ENCODE results near the gene AP1S1.
"Not testable (repeated sequence)": the region's sequence is repeated elsewhere in the genome, so short reads cannot be mapped to it uniquely, and the experiment has no call there.

The AP1S1 gene

DNA sequence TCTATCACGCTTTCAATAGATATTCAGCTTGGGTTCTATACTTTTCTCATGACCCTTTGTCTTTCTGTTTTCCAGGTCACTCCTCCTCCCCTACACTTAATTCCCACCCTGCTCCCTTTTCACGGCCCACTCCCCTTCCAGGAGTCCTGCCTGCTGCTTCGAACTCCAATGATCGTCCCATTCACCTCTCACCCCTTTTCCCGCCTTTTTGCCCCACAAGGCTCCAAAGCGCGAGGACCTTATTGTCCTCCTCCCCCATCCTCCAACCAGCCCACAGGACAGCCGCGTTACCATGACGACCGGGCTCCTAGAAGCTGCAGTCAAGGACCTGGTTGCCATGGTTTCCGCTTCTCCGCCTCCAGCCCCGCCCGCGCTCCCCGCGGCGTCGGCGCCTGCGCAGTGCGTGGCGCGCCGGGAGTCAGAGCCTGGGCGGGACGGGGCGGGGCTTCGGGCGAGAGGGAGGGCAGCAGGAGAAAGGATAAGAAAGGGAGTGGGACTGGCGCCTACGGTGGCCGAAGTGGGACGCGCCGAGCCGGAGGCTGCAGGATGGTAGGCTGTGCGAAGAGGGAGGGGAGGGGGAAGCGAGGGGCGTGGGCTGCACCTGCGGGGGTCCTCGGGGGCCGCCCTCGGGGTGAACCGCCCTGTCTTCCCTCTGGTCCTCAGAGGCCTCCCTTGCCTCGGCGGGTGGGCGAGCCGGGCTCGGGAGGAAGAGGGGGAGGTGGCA, at the start of gene AP1S1:
AP1S1 (plus strand) TSS at position 508 of the 724 bp plus-strand sequence; CDS start at position 547, 39 bp downstream.
- peak; percentile 72 to 83 for DNase-seq (ENCODE audit: low read depth in 2 of 2)

DNA sequence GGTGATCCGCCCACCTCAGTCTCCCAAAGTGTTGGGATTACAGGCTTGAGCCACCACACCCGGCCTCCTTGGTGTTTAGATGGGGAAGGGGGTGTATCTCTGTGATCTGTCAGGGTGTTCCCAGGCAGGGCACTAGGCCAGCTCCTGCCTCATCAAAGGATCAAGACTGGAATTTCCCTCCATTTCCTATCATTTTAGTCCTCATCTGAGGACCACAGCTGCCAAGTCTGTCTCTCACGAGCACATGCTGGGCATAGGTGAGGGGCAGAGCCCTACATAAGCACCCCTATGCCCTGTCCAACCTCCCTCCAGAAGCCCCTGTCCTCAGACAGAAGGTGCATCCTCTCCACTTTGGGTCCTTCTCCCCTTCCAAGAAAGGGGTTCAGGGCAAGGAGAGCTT, 49.5 kb upstream of the AP1S1 start:
- no peak for DNase-seq (ENCODE audit: low read depth in 2 of 2)

DNA sequence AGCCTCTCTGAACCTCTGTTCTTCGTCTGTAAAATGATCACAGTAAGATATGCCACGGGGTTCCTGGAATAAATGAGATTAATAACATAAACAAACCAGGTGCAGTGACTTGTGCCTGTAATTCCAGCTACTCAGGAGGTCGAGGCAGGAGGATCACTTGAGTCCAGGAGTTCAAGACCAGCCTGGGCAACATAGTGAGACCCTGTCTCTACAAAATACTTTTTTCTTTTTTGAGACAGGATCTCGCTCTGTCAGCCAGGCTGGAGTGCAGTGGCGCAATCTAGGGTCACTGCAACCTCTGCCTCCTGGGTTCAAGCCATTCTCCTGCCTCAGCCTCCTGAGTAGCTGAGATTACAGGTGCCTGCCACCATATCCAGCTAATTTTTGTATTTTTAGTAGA, 49.0 kb upstream of the AP1S1 start:
- not testable (repeated sequence) for DNase-seq (ENCODE audit: low read depth in 2 of 2)

DNA sequence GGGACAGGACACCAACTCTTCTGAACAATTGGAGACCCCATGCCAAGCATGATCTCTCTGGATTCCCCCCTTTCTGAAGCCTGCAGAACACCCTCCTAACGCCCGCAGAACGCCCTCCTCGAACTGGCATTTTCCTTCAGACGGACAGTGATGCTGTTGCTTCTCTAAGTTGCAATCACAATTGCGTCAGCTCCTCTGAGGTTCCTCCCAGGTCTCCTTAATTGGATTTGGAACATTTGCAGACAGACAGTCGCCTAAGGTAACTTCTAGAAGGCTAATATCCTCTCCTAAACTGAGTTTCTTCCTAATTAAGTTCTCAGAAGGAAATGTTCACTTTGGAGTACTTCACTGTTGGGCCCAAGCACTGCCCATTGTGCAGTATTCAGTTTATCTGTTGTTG, 47.9 kb upstream of the AP1S1 start:
- DNase-seq (ENCODE audit: low read depth in 2 of 2): no peak

DNA sequence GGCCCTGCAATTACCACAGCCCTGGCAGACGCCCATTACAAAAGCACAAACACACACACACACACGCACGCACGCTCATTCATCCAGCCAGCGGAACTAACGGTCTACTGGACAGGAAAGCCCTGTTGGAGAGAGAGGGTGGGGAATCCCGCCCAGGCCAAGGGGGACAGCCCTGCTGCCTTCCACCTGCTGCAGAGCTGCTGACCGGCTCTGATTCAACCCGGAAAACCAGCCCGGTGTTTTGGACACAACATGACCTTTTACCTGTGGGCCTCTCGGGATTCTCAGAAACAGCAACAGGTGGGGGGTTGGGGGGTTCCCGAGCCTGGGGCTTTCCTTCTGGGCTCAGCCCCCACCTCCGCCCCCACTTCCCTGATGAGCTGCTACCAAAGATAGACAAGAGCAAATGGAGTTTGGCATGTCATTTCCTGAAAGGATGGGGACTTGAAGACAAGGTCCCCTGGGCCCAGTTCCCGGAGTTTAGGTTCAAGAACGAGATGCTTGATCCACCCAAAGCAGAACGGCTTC, 45.9 kb upstream of the AP1S1 start:
- no peak for DNase-seq (ENCODE audit: low read depth in 2 of 2)

DNA sequence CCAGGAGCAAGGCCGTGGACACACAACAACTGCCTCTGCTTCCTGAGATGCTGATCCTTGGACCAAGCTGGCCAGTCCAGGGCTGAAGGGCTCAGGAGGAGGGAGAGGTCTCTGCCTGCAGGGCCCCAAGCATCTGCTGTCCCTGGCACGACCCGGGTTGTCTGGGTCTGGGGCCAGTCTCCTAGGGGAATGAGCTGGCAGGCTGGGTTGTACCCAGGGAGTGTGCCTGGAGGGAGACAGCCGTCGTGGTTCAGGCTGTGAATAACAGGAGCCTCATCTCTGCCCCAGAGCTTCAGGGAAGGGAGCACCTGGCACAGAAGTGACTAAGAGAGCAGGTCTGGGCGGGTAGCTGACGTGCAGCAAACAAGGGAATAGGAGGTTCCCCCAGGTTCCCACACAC, 45.3 kb upstream of the AP1S1 start:
- DNase-seq (ENCODE audit: low read depth in 2 of 2): no peak

DNA sequence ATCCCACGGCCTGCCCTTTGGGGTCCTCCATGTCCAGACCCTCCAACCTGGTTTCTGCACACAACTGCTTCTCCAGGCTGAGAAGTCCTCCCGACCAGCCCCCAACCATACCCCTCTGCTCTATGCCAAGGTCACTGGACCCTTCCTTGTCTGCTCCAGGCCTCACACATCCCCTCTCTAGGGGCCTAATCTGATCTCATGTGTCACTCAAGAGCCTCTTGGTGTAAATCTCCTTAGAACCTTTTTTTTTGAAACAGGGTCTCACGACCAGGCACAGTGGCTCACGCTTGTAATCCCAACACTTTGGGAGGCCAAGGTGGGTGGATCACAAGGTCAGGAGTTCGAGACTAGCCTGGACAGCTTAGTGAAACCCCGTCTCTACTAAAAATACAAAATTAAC, 44.9 kb upstream of the AP1S1 start:
- no peak for DNase-seq (ENCODE audit: low read depth in 2 of 2)

DNA sequence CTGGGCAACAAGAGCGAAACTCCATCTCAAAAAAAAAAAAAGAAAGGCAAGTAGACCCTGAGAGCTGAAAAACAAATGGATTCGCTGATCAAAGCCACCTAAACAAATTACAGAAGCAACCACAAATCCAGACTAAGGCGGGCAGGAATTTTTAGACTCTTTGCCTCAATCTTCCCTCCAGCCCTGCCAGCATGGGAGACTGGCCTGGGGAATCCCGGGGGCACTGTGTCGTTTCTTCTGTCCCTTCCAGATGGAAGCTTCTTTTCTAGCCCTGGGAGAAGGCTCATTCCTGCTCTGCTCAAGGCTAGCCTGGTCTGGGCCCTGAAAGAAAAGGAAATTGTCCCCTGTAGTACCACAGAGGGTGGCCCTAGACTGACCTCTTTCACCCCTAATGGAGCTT, 43.0 kb upstream of the AP1S1 start:
- DNase-seq (ENCODE audit: low read depth in 2 of 2): no peak

DNA sequence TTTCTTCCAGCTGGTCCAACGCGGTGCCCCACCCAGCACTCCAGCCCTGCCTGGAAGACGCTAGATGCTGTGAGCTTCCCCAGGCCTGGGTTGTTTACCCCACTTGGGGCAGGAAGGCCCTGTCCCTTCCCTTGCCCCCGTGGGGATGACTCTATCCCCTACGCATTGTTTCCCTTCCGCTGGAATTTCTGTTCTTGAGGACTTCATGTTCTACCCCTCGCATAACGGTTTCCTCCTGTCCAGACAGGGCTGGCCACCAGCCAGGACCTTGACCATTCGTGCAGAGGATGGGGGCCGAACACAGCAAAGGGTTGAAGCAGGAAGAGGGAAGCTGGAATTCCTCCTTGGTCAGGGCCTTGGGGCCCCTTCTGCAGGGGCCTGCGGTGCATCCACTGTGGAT, 42.0 kb upstream of the AP1S1 start:
- DNase-seq (ENCODE audit: low read depth in 2 of 2): no peak

DNA sequence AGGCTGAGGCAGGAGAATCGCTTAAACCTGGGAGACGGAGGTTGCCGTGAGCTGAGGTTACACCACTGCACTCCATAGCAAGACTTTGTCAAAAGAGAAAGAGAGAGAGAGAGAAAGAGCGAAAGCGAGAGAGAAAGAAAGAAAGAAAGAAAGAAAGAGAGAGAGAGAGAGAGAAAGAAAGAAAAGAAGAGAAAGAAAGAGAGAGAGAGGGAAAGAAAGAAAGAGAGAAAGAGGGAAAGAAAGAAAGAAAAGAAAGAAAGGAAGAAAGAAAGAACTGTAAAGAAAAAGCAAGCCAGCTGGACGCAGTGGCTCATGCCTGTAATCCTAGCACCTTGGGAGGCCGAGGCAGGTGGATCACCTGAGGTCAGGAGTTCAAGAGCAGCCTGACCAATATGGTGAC, 41.1 kb upstream of the AP1S1 start:
- not testable (repeated sequence) for DNase-seq (ENCODE audit: low read depth in 2 of 2)

DNA sequence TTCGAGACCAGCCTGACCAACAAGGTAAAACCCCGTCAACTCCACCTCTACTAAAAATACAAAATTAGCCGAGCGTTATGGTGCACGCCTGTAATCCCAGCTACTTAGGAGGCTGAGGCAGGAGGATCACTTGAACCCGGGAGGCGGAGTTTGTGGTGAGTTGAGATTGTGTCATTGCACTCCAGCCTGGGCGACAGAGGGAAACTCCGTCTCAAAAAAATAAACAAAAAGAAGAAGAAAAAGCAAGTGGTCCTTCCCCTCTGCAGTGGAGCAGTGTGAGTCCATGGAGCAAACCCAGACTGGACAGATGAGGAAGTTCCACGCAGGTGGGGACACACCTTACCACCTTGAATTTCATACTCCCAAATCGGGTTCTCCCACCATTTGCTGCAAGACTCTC, 40.4 kb upstream of the AP1S1 start:
- no peak for DNase-seq (ENCODE audit: low read depth in 2 of 2)

DNA sequence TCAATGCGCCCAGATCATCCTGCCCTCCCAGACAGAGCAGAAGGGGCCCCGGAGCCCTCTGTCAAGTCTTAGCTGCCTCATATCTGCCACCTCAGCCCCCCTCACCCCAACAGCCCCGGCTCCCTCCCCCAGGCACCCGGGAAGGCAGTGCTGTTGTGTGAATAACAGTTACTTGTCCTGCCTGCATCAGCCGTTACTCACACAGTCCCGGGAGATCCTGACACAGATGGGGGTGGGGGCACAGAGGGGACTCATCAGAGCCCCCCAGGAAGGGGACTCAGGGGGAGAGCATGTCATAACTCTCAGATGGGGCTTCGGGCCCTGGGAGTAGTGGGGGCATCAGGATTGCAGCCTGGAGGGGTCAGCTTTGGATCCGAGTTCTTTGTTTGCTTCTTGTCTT, 39.8 kb upstream of the AP1S1 start:
- no peak for DNase-seq (ENCODE audit: low read depth in 2 of 2)

DNA sequence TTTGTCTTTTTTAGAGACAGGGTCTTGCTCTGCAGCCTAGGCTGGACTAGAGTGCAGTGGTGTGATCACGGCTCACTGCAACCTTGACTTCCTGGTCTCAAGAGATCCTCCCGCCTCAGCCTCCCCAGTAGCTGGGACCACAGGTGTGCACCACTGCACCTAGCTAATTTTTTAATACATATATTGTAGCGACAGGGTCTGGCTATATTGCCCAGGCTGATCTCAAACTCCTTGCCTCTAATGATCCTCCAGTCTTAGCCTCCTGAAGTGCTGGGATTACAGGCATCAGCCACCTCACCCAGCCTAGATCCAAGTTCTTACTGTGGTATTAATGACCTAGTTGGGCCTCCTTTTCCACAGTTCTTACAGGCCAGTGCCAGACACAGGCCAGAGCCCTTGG, 39.1 kb upstream of the AP1S1 start:
- no peak for DNase-seq (ENCODE audit: low read depth in 2 of 2)

DNA sequence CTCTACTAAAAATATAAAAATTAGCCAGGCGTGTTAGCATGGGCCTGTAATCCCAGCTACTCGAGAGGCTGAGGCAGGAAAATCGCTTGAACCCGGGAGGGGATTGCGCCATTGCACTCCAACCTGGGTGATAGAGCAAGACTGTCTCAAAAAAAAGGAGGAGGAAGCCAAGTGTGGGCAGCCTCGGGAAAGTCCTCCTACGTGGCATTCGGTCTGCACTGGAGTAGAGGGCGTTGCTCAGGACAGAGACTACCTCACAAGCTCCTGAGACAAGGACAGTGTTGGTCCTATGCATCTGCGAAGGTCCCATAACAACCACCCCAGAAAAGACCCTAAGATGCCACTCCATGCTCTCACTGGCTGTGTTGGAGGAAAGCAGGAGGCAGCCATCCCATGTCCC, 37.4 kb upstream of the AP1S1 start:
- no peak for DNase-seq (ENCODE audit: low read depth in 2 of 2)

DNA sequence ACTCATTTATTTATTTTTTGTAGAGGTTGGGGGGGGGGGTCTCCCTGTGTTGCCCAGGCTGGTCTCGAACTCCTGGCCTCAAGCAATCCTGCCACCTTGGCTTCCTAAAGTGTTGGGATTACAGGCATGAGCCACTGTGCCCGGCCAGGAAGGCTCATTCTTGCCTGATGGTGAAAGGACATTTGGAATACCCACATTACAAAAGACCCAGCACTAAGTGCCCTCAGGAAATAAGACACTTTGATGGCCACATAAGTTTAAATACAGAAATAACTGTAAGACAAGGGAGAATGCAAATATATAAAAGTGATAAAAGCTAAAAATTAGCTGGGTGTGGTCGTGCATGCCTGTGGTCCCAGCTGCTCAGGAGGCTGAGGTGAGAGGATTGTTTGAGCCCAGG, 35.4 kb upstream of the AP1S1 start:
- DNase-seq (ENCODE audit: low read depth in 2 of 2): no peak

DNA sequence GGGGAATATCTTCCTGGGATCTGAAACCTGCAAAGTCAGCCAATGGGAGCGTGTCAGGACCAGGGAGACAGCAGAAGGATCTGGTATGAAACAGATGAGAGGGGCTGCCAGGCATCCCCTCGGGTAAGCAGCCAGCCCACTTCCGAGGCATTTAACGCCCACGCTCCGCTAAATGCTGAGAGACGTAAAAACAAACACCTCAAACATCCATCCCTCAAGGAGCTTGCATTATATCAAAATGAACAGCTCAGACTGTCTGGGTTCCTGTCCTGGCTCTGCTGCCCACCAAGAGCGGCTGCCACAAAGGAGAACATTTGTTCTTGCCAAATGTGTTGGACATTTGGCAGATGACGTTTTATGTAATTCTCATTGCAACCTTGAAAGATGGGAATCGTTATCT, 34.4 kb upstream of the AP1S1 start:
- no peak for DNase-seq (ENCODE audit: low read depth in 2 of 2)

DNA sequence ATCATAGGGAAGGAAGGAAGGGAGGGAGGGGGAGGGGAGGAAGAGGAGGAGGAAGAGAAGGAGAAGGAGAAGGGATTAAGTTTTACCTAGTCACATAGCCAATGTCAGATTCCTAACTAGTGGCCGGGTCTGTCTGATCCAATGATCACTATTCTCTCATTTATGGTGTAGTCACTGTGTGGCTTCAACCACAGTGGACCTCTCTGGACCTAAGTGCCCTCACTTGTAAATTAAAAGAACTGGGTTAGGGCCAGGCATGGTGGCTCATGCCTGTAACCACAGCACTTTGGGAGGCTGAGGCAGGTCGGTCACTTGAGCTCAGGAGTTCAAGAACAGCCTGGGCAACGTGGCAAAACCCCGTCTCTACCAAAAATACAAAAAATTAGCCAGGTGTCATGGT, 34.0 kb upstream of the AP1S1 start:
- no peak for DNase-seq (ENCODE audit: low read depth in 2 of 2)

DNA sequence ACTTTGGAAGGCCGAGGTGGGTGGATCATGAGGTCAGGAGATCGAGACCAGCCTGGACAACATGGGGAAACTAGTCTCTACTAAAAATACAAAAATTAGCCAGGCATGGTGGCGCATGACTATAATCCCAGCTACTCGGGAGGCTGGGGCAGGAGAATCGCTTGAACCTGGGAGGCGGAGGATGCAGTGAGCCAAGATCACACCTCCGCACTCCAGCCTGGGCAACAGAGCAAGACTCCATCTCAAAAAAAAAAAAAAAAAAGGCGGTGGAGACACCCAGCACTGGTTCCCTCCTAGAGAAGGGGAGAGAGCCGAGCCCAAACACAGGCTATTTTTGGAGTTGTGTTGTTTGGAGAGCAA, 32.7 kb upstream of the AP1S1 start:
- DNase-seq (ENCODE audit: low read depth in 2 of 2): not testable (repeated sequence)

DNA sequence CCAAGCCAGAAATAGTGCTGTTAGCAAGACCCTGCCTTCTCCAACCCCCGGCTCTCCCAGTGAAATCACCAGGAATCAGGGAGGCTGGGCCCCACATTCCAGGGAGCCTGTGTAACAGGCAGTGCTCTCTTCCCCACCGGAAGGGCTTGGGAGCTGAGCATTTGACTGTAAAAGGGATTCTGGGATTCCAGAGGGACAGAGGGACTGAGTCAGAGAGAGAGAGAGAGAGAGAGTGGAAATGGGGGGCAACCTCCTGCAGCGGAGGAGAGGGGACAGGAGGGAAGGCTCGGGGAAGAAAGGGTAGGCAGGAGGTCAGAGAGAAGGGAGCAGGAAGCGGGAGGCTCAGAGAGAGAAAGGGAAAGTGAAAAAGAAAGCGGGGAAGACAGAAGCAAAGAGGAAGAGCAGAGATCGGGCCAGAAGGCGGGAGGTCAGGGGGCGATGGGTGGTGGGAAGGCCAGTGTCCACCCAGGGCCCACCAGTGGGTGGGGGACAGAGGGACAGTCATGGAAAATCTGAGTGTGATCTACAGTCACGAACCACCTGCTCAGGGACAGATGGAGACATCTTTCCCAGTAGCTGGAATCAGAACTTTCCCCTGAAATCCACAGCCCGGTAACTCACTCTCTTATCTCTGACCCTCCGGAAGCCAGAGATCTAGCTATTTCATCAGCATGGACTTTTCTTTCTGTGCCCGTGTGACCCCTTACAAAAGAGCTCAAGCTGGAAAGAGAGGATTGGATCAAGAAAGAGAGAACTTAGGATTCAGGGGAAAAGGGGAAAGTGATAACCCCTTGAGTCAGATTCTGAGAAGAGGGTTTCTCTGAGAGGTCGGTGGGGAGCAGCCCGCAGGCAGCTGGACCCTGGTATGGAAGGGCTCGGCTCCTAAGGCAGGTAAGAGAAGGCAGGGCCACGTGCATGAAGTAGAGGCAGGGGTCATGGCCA, 32.0 kb upstream of the AP1S1 start:
- DNase-seq (ENCODE audit: low read depth in 2 of 2): no peak

DNA sequence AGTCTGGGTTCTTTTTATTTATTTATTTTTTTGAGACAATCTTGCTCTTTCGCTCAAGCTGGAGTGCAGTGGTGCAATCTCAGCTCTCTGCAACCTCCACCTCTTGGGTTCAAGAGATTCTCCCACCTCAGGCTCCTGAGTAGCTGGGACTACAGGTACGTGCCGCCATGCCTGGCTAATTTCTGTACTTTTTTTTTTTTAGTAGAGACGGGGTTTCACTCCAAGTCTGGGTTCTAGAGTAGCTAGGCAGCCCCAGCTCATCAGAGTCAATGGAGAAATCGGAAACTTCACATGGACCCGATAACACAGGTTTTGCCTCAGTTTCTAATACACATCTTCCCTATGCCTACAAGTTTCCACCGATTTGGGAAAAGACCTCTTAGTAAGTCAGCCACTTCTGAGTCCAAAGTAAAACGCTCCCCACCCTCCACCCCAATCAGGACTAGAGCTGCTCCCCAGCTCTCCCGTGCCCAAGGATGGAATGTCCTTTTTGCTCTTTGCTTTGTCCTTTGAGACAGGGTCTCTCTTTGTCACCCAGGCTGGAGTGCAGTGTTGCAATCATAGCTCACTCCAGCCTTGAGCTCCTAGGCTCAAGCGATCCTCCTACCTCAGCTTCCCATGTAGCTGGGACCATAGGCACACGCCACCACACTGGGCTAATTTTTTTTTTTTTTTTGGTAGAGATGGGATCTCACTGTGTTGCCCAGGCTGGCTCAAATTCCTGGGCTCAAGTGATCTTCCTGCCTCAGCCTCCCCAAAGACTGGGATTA, 31.2 kb upstream of the AP1S1 start:
- DNase-seq (ENCODE audit: low read depth in 2 of 2): no peak

DNA sequence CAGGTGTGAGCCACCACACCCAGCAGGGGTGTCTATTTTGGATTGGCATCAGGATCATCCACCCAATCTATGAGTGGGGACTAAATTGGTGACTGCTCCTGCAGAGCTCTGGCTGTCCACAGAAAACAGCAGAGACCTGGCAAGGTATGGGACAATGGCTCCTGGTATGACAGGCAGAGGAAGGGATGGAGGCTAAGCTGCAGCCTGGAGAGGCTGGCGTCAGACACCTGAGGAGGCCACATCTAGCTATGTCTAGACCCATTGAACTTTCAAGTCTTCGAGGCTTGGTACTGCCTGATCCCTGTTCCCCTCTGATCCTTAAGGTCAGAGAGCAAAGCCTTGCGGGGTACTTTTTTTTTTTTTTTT, 30.6 kb upstream of the AP1S1 start:
- DNase-seq (ENCODE audit: low read depth in 2 of 2): no peak

DNA sequence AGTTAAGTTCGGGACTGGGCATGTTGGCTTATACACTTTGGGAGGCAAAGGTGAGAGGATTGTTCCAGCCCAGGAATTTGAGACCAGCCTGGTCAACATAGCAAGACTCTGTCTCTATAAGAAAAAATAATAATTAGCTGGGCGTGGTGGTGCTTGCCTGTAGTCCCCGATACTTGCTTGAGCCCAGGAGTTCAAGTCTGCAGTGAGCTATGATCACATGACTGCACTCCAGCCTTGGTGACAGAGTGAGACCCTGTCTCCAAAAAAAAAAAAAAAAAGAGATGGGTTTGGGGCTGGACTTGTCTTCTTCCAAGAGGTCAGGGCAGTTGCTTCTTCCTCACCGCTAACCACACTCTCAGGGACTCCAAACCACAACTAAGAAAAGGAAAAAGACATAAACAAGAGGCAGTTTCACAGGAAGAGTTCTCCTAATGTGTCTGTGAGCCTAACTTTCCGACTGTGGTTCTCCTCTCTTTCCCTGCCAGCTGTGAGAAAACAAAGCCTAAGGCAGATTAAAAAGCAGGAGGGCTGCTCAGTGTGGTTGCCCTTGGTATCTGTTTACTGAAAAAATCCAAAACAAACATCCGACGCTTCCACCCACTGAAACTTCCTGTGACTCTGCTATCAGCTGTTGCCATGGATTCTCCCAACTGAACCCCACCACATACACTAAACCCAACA, 29.8 kb upstream of the AP1S1 start:
- no peak for DNase-seq (ENCODE audit: low read depth in 2 of 2)
